Activated CD4-positive, CD25-positive, alpha-beta regulatory T cell treated with anti-CD3 and anti-CD28 coated beads, Interleukin-2, amount 50 U/mL, for 72 hours (primary cell): ENCODE measurements around the gene GABPB2.
A peak's percentile ranks its signal among the peaks of the same experiment; 100 is the strongest.
"Not testable (repeated sequence)": the region's sequence is repeated elsewhere in the genome, so short reads cannot be mapped to it uniquely, and the experiment has no call there.

Experiments used
- DNase-seq: peaks from one replicate; pipeline ENCODE4 v3.0.0; 2021

Gene GABPB2

GRCh38 chr1:151060657-151061421 lies 9.7 kb upstream of the GABPB2 start:
- no peak for DNase-seq

- DNase-seq, result no peak
Observed at GRCh38 chr1:151061704-151062103, 8.9 kb upstream of the GABPB2 start.

GRCh38 chr1:151062741-151063371 lies 7.7 kb upstream of the GABPB2 start:
- no peak for DNase-seq

DNA sequence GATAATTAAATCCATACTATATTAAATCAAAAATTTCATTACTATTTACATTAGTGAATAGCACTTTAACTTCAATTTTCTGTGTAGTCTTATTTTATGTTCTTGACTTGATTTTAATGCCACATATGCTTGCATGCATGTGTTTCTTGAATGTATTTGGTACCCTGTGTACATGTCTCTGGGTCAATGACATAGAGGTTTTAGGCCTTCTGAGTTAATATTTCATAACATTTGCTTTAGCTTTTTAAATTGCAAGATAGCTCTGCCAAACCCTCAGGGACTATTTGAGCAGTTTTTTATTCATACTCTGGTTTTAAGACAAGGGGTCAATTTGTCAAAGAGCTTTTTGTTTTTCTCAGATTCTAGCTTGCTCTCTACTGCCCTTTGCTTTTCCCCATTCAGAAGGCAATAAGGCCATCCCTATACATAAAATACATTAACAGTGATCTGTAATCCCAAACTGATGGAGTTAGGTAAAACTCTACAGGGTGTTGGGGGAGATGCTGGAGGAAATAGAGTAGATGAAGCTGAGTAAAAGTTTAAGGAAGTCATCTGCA lies 5.4 kb upstream of the GABPB2 start:
- no peak for DNase-seq

GRCh38 chr1:151067185-151067584 lies 3.4 kb upstream of the GABPB2 start:
- DNase-seq, result no peak

DNA sequence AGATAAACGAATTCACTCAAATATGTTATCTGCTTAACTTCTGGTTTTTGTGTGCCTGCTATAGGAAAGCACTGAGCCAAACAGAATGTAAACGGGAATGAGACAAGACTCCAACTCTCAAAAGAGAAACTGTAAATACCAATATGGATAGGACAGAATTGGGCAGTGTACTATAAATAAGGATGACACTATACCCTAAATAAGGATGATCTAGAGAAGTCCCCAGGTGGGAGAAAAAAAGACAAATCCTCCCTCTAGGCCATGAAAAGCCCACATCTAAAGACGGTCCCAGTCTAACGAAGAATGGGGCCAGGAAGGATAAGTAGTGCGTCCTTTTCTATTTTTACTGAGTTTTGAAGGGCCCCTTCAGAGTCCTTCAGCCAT lies 1.5 kb upstream of the GABPB2 start:
- no peak for DNase-seq

DNA sequence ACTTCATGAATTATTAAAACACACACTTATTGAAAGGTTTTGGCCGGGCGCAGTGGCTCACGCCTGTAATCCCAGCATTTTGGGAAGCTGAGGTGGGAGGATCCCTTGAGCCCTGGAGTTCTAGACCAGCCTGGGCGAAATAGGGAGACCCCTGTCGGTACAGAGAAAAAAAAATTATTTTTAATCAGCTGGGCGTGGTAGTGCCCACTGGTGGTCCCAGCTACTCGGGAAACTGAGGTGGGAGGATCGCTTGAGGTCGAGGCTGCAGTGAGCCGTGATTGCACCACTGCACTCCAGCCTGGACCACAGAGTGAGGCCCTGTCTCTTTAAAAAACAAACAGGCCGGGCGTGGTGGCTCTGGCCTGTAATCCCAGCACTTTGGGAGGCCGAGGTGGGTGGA lies 1.7 kb downstream of the GABPB2 start:
- DNase-seq, result no peak

DNA sequence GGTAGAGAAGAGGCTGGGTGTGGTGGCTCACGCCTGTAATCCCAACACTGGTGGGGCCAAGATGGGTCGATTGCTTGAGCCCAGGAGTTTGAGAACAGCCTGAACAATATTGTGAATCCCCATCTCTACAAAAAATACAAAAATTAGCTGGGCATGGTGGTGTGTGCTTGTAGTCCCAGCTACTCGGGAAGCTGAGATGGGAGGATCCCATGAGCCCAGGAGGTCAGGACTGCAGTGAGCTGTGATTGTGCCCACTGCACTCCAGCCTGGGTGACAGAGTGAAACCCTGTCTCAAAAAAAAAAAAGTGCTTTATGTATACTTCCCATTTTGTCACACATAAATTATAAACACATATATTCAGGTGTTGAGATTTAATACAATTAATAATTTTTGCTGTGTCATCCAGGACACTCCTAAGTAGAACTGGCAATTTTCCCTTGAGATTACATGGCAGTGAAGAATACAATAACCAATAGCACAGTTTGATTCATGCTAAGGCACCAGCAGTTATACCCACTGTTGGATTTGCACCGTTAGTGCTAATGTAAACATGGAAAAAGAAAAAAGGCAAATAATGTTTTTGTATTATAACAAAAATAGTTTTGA lies 15.5 kb downstream of the GABPB2 start:
- no peak for DNase-seq

DNA sequence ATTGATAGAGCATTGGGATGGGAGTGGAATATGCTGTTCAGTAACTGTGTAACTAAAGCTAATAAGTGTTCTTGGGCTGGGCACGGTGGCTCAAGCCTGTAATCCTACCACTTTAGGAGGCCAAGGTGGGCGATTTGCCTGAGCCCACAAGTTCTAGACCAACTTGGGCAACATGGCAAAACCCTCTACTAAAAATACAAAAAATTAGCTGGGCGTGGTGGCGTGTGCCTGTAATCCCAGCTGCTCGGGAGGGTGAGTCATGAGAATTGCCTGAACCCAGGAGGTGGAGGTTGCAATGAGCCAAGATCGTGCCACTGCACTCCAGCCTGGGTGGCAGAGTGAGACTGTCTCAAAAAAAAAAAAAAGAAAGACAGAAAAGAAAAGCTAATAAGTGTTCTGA lies 26.9 kb downstream of the GABPB2 start:
- DNase-seq, result not testable (repeated sequence)

DNA sequence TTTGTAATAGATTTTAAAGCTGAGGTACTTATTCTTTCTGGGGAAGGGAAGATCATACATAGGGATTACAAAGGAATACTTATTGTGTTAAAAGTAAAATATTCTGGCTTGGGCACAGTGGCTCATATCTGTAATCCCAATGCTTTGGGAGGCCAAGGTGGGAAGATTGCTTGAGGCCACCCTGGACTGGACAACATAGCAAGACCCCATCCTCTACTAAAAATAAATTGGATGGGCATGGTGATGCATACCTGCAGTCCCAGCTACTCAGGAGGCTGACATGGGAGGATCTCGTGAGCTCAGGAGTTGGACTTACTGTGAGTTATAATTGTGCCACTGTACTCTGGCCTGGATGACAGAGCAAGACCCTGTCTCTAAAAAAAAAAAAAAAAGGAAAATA lies 27.6 kb downstream of the GABPB2 start:
- no peak for DNase-seq

GRCh38 chr1:151104630-151105029 lies 34.1 kb downstream of the GABPB2 start:
- DNase-seq, result no peak

DNA sequence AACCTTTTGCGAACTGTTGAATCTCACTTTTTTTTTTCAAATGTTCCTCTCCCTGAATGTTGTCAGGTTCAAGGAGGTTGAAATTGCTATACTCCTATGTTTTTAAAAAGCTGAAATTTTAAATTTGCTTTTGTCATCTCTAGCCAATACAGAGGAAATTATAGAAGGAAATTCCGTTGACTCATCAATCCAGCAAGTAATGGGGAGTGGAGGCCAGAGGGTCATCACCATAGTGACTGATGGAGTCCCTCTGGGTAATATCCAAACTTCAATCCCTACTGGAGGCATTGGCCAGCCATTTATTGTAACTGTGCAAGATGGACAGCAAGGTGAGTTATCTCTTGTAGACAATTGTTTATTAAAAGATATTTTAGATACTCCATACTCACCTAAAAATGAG lies 36.3 kb downstream of the GABPB2 start:
- no peak for DNase-seq

DNA sequence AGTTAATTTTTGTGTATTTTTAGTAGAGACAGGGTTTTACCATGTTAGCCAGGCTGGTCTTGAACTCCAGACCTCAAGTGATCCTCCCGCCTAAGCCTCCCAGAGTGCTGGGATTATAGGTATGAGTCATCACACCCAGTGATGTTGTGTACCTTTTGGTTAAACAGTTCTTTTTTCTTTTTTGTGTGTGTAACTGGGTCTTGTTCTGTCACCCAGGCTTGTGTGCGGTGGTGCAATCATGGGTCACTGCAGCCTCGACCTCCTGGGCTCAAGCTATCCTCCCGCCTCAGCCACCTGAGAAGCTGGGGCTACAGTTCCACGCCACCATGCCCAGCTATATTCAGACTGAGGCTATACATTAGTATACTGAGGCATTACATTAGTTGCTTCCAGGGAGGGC lies 37.8 kb downstream of the GABPB2 start:
- DNase-seq, result no peak

DNA sequence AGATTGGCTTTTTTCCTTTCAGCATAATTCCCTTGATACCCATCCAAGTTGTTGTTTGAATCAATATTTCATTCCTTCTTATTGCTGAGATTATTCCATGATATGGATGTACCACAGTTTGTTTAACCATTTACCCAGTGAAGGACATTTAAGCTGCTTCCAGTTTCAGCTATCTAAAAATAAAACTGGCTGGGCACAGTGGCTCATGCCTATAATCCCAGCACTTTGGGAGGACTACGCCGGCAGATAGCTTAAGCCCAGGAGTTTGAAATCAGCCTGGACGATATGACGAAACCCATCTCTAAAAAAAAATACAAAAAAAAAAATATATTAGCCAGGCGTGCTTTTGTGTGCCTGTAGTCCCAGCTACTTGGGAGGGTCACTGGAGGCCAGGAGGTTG lies 43.3 kb downstream of the GABPB2 start:
- DNase-seq, result no peak

GRCh38 chr1:151124763-151125403 lies 54.3 kb downstream of the GABPB2 start:
- no peak for DNase-seq

- DNase-seq, result peak; percentile 9
Observed at GRCh38 chr1:151128800-151129199, 58.2 kb downstream of the GABPB2 start.

DNA sequence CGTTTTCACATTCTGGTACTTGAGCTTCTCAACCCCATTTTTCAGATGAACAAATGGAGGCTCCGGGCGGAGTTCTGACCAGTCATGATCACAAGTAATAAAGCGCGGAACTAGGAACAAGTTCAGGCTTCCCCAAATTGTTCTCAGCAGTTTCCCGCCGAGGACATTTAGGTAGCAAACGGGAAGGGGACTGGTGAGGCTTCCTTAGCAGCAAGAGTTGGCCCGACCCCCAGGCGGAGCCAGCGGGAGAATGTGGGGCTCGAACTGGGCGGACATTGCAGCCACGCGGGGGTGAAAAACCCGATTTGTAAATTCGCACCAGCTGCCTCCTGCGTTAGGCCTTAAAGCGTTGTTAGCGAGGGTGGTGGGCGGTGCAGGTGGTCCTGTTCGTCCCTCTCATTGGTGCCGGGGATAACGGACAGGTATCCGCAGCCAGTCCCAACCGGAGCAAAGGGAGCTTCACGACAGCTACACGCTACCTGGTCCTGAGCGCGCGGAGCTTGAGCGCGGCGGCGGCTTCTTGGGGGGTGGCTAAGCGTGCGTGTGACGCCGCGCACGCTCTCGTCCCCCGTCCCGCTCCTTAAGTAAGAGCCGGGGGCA lies 60.5 kb downstream of the GABPB2 start:
- peak; percentile 64 for DNase-seq

DNA sequence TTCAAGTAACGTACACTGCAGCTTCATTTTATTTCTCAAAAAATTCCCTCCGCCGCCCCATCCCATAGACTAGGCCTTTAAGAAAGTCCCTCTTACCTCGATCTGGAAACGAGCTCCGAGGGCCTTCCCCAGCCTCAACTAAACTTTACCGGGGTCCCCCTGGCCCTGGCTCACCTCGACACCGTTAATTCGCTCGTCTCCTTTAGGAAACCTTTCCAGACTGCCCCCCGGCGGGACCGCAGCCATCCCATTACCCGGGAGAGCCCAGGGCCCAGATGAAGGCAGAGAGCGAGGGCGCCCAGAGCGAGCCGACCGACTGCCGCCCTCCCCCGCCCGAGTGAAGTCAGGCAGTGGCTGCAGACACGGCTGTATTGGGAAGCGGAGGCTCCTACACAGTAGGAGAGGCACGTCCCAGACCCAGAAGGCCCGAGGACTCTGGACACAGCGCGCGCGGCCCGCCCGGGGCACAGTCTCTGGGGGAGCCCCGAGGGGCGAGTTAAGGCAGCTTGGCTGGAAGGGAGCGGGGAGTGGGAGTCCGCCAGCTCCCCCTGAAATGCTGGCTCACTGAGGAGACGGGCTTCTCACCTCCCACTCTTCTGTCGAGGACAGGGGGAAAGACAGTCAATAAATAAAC lies 61.3 kb downstream of the GABPB2 start:
- DNase-seq, result peak; percentile 26

DNA sequence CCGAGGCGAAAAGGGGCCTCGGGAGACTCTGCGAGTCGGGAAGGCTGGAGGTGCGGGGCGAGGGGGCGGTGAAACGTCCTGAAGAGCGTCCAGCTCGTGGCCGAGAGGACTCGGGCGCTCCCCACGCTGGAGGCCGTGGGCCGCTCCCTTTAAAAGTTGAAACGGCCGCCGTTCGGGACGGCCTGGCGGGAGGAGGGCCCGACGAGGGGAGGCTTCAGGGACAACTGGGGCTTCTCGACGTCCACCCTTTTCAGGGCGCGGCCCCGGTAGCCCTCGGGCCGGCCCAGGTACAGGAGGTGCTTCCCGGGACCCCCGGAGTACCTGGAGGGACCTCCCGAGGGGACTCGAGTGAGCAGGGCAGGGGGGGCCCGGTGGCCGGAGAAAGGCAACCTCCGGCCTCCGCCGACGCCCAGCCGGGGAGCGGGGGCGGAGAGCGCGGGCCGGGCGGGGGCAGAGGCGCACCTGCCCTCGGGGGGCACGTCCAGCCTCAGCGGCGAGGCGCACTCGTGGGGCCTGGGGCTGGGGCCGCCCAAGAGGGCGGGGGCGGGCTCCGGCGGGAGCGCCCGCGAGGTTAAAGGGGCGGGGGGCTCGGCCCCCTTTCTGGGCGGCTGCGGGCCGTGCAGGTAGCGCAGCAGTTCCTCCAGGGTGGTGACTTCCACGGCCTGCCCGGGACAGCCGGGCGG lies 61.9 kb downstream of the GABPB2 start:
- DNase-seq, result peak; percentile 18

- DNase-seq, result peak; percentile 30
Observed at GRCh38 chr1:151133018-151133806, 62.7 kb downstream of the GABPB2 start.

- peak; percentile 16 for DNase-seq
Observed at GRCh38 chr1:151134396-151134795, 63.8 kb downstream of the GABPB2 start.
